Measurements from ENCODE around the gene CRYZL1.
"Not testable (repeated sequence)": the region's sequence is repeated elsewhere in the genome, so short reads cannot be mapped to it uniquely, and the experiment has no call there.

Gene CRYZL1

GRCh38 chr21:33578959-33579542, 62.5 kb downstream of the CRYZL1 start:
- DNase-seq: no peak
- intact Hi-C loops (cut with DNase I): no loop called here

GRCh38 chr21:33578214-33578613, 63.3 kb downstream of the CRYZL1 start:
- no peak for DNase-seq
- intact Hi-C loops (cut with DNase I): no loop called here

DNA sequence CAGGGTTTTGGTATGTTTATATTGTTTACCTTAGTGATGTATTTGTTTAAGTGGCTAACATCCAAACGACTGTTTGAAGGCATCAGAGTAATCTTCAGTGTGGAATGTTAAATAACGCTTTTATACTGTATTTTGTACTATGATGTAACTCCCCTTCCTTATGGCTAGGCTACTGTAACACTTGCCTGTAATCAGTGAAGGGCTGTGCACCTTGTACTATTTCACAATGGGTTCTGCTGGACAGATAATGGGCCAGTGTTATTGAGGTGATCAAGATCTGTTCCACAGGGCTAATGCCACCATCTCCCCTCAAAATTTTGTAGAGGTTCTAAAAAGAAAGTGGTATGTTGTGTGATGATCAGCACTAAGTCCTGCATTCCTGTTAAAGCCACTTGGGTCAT, 64.8 kb downstream of the CRYZL1 start:
- intact Hi-C loops (cut with DNase I); DNase-seq: not testable (repeated sequence)

GRCh38 chr21:33572350-33572749, 69.2 kb downstream of the CRYZL1 start:
- intact Hi-C loops (cut with DNase I): no loop called here

GRCh38 chr21:33569991-33570390, 71.5 kb downstream of the CRYZL1 start:
- intact Hi-C loops (cut with DNase I): no loop called here

More at GRCh38 chr21:33572350-33572749, 69.2 kb downstream of the CRYZL1 start:
- DNase-seq: no peak

DNA sequence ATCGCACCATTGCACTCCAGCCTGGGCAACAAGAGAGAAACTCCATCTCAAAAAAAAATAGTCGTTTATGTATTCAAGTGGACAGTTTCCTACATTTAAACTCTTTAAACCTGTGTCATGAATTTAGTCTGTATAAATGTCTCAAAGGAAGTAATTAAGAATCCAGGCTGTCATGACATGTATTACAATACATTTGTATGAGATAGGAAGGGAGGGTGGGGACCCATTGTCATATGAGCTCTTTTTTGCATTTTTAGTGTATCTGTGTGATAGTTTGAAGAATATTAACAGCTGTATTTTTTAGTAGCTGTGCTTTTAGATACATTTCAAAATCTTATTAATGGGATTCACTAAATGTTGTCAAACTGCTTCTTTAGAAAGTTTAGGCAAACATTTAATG, 73.1 kb downstream of the CRYZL1 start:
- intact Hi-C loops (cut with DNase I): no loop called here
- no peak for DNase-seq

More at GRCh38 chr21:33569991-33570390, 71.5 kb downstream of the CRYZL1 start:
- no peak for DNase-seq

DNA sequence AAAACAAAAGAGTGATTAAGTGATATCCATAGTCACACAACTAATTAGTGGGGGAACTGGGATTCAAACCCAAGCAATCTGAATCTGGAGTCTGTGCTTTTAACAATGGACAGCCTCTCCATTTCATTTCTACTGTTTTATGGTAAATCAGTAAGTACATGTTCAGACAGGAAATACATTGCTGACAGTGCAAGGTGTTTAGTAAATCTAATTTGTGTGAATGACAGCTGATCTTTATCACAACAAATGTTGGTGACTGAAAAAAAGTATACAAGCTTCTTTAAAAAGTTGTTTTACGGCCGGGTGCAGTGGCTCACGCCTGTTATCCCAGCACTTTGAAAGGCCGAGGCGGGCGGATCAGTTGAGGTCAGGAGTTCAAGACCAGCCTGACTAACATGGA, 73.6 kb downstream of the CRYZL1 start:
- no peak for DNase-seq
- intact Hi-C loops (cut with DNase I): no loop called here

- no peak for DNase-seq
- intact Hi-C loops (cut with DNase I): no loop called here
Observed at GRCh38 chr21:33566514-33566913, 75.0 kb downstream of the CRYZL1 start.

GRCh38 chr21:33562389-33562788, 79.2 kb downstream of the CRYZL1 start:
- intact Hi-C loops (cut with DNase I): no loop called here
- DNase-seq: no peak

- intact Hi-C loops (cut with DNase I): no loop called here
- DNase-seq: no peak
Observed at GRCh38 chr21:33561373-33561772, 80.2 kb downstream of the CRYZL1 start.

DNA sequence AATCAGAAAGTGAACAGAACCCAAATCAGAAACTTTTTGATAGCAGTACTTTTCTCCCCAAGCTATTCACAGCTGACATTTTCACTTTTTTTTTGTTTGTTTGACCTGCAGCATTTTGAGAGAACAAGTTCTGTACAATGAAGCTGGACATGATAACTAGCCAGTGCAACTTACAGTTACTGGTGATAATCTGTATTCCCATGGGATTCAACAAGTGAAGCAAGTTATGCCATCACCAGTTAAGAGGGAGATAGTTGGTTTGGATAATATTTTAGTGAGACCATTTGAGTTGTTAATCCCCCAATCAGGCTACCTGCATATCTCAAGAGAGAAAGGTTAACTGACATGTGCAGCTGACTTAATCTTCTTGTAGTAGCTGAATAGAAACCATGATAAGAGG, 80.6 kb downstream of the CRYZL1 start:
- intact Hi-C loops (cut with DNase I): no loop called here
- no peak for DNase-seq

GRCh38 chr21:33559813-33560212, 81.7 kb downstream of the CRYZL1 start:
- no peak for DNase-seq
- intact Hi-C loops (cut with DNase I): loop anchor here (10.0 kb wide), 1 partner anchor 45 kb away; no protein-coding TSS in a partner anchor

DNA sequence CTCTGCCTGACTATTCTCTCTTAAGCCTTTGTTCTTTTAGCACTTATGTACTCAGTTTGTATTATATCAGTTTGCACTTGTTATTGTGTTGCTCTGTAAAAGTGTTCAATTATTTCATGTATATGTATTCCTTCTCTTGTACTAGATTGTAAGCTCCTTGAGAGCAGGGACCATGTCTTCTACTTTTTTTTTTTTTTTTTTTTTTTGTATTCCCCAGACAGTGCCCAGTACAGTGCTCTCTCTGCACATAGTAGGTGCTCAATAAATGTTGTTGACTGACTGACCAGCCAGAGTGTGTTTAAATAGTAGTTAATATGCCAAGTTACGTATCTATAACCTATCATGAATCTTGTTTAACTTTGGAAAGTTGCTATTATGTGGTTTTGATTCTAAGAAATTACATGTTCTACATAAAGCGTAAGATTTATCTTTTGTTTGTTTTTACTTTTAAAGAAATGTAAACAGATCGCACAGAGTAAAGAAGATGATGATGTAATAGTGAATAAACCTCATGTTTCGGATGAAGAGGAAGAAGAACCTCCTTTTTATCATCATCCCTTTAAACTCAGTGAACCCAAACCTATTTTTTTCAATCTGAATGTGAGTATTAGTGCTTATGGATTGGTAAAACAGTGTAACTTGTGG, 82.6 kb downstream of the CRYZL1 start:
- no peak for DNase-seq

DNA sequence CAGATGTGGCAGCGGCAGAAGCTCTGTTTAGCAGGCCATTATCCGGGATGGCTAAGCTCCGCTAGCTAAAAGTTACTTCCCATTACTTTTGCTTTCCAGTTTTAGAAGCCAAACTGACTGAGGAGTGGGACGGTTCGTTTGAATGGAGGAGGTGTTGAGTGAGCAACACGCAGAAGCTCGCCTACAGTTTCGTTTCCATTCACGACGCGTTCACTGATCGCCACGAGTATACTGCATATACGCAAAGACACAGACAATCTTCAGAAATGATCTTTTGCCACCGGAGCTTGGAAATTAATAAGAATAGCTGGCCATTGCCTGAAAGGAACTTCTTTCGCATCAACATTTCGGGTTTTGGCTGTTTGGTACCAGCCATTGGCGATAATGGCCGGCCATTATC, 84.1 kb downstream of the CRYZL1 start:
- intact Hi-C loops (cut with DNase I): loop anchor here (10.0 kb wide), 1 partner anchor 47 kb away; no protein-coding TSS in a partner anchor
- DNase-seq: peak in 8 of 42 donors; percentile 10 to 64 (median 30)

More for the DNA sequence above, 82.6 kb downstream of the CRYZL1 start:
- intact Hi-C loops (cut with DNase I): loop anchor here (10.0 kb wide), 1 partner anchor 46 kb away; no protein-coding TSS in a partner anchor

DNA sequence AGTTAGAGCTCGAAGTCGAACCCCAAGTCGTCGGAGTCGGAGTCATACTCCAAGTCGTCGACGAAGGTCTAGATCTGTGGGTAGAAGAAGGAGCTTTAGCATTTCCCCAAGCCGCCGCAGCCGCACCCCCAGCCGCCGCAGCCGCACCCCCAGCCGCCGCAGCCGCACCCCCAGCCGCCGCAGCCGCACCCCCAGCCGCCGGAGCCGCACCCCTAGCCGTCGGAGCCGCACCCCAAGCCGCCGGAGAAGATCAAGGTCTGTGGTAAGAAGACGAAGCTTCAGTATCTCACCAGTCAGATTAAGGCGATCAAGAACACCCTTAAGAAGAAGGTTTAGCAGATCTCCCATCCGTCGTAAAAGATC, 86.6 kb downstream of the CRYZL1 start:
- no peak for DNase-seq
- intact Hi-C loops (cut with DNase I): loop anchor here (10.0 kb wide), 1 partner anchor 50 kb away; no protein-coding TSS in a partner anchor

DNA sequence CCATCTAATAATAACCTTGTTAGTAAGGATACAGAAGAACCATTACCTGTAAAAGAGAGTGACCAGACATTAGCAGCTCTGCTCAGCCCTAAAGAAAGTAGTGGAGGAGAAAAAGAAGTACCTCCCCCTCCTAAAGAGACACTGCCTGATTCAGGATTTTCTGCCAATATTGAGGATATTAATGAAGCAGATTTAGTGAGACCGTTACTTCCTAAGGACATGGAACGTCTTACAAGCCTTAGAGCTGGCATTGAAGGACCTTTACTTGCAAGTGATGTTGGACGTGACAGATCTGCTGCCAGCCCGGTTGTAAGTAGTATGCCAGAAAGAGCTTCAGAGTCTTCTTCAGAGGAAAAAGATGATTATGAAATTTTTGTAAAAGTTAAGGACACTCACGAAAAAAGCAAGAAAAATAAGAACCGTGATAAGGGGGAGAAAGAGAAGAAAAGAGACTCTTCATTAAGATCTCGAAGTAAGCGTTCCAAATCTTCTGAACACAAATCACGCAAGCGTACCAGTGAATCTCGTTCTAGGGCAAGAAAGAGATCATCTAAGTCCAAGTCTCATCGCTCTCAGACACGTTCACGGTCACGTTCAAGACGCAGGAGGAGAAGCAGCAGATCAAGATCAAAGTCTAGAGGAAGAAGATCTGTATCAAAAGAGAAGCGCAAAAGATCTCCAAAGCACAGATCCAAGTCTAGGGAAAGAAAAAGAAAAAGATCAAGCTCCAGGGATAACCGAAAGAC, 87.1 kb downstream of the CRYZL1 start:
- DNase-seq: no peak
- intact Hi-C loops (cut with DNase I): loop anchor here (10.0 kb wide), 1 partner anchor 50 kb away; no protein-coding TSS in a partner anchor

- intact Hi-C loops (cut with DNase I): loop anchor here (10.0 kb wide), 1 partner anchor 52 kb away; no protein-coding TSS in a partner anchor
- DNase-seq: no peak
Observed at GRCh38 chr21:33552999-33553598, 88.4 kb downstream of the CRYZL1 start.

DNA sequence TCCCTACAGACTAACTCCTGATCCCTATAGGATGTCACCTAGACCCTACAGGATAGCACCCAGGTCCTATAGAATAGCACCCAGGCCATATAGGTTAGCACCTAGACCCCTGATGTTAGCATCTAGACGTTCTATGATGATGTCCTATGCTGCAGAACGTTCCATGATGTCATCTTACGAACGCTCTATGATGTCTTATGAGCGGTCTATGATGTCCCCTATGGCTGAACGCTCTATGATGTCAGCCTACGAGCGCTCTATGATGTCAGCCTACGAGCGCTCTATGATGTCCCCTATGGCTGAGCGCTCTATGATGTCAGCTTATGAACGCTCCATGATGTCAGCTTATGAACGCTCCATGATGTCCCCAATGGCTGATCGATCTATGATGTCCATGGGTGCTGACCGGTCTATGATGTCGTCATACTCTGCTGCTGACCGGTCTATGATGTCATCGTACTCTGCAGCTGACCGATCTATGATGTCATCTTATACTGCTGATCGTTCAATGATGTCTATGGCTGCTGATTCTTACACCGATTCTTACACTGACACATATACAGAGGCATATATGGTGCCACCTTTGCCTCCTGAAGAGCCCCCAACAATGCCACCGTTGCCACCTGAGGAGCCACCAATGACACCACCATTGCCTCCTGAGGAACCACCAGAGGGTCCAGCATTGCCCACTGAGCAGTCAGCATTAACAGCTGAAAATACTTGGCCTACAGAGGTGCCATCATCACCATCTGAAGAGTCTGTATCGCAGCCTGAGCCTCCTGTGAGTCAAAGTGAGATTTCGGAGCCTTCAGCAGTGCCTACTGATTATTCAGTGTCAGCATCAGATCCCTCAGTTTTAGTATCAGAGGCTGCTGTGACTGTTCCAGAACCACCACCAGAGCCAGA, 89.2 kb downstream of the CRYZL1 start:
- intact Hi-C loops (cut with DNase I): loop anchor here (10.0 kb wide), 1 partner anchor 52 kb away; no protein-coding TSS in a partner anchor

More for the DNA sequence above, 89.2 kb downstream of the CRYZL1 start:
- no peak for DNase-seq
